Posterior vena cava (tissue), 2 donors: ENCODE measurements around the gene PGA4. TPM values are rescaled to one million over a fixed set of nuclear protein-coding genes. Genes with fewer than 3 reads are reported as not detected.
A peak's percentile ranks its signal among the peaks of the same experiment; 100 is the strongest.
"Not testable (repeated sequence)": the region's sequence is repeated elsewhere in the genome, so short reads cannot be mapped to it uniquely, and the experiment has no call there.

Experiments
- DNase-seq: peaks from one replicate; pipeline ENCODE4 v3.0.0-alpha.2; 2020; ENCODE audit warnings: low spot score
- intact Hi-C, 2 donors: fragments of 100-400 bp; cut with DNase I; formaldehyde crosslinking; loops; one replicate each; pipeline versions ENCODE4 v1.14.1 to v1.14.2; 2022 to 2023
- long read RNA-seq, 2 donors: library from polyadenylated mRNA; unstranded; transcript quantifications; one replicate each; pipeline ENCODE4 v2.0.0, GENCODE V29; 2020 to 2021
- total RNA-seq, 2 donors: library from RNA; stranded (reverse); fragmentation: NEBNext Ultra II Directional; extraction: Animal tissue kit (Norgen Biotek cat#: 25700); gene quantifications; one replicate each; pipeline ENCODE4 v1.2.1, GENCODE V29; 2021
- donor health status: DM: yes; HTN: yes; CAD: no.
- donor health status: DM: yes; HTN: yes; CAD: no.

The PGA4 gene
- 1 to 10 TPM; 1.1 to 3.7 TPM for total RNA-seq
- long read RNA-seq, donor 1, result 0 reads
- long read RNA-seq, donor 2, partial matches to known transcripts, result 5 of 5 reads
- long read RNA-seq, donor 2, other reads (novel, unspliced or antisense), result 0 of 5 reads

GRCh38 chr11:61222047-61222446, at the start of gene PGA4:
TSS of gene PGA4 (plus strand) at chr11:61222347. CDS start at chr11:61222401, 54 bp downstream.
- intact Hi-C loops, DNase-seq: not testable (repeated sequence)

GRCh38 chr11:61172356-61172755, 49.8 kb upstream of the PGA4 start:
- no peak for DNase-seq
- intact Hi-C loops, result no loop called here

GRCh38 chr11:61172888-61173287, 49.3 kb upstream of the PGA4 start:
- intact Hi-C loops, result no loop called here
- no peak for DNase-seq

GRCh38 chr11:61173456-61173855, 48.7 kb upstream of the PGA4 start:
- no peak for DNase-seq
- intact Hi-C loops, result no loop called here

GRCh38 chr11:61174273-61174672, 47.9 kb upstream of the PGA4 start:
- DNase-seq, result no peak
- intact Hi-C loops, result no loop called here

GRCh38 chr11:61174949-61175348, 47.2 kb upstream of the PGA4 start:
- intact Hi-C loops, result no loop called here
- no peak for DNase-seq

- intact Hi-C loops, result no loop called here
- DNase-seq, result no peak
These were observed 45.7 kb upstream of the PGA4 start for GRCh38 chr11:61176446-61176845.

GRCh38 chr11:61180205-61180604, 41.9 kb upstream of the PGA4 start:
- DNase-seq, intact Hi-C loops: not testable (repeated sequence)

GRCh38 chr11:61181489-61181888, 40.7 kb upstream of the PGA4 start:
- DNase-seq, result no peak
- intact Hi-C loops, result no loop called here

GRCh38 chr11:61183645-61184044, 38.5 kb upstream of the PGA4 start:
- intact Hi-C loops, result no loop called here
- DNase-seq, result no peak

- intact Hi-C loops, result loop anchor here in 1 of 2 donors (5.0 kb wide), 1 partner anchor 59 kb away; no protein-coding TSS in a partner anchor
- DNase-seq, result no peak
These were observed 35.6 kb upstream of the PGA4 start for GRCh38 chr11:61186504-61186903.

GRCh38 chr11:61187505-61188130, 34.5 kb upstream of the PGA4 start:
- DNase-seq, result peak; percentile 85
- intact Hi-C loops, result loop anchor here in 1 of 2 donors (5.0 kb wide), 1 partner anchor 60 kb away; no protein-coding TSS in a partner anchor

GRCh38 chr11:61189933-61190332, 32.2 kb upstream of the PGA4 start:
- DNase-seq, result no peak
- intact Hi-C loops, result loop anchor here in 1 of 2 donors (5.0 kb wide), 2 partner anchors 63 to 368 kb away; no protein-coding TSS in a partner anchor

GRCh38 chr11:61193596-61193995, 28.6 kb upstream of the PGA4 start:
- DNase-seq, result no peak
- intact Hi-C loops, result loop anchor here in 1 of 2 donors (5.0 kb wide), 1 partner anchor 371 kb away; no protein-coding TSS in a partner anchor

GRCh38 chr11:61194169-61194671, 27.9 kb upstream of the PGA4 start:
- DNase-seq, result no peak
- intact Hi-C loops, result loop anchor here in 1 of 2 donors (5.0 kb wide), 1 partner anchor 372 kb away; no protein-coding TSS in a partner anchor

GRCh38 chr11:61194981-61195695, 27.0 kb upstream of the PGA4 start:
- no peak for DNase-seq
- intact Hi-C loops, result loop anchor here in 1 of 2 donors (5.0 kb wide), 1 partner anchor 373 kb away; no protein-coding TSS in a partner anchor

GRCh38 chr11:61195719-61196118, 26.4 kb upstream of the PGA4 start:
- no peak for DNase-seq
- intact Hi-C loops, result no loop called here

GRCh38 chr11:61198361-61198760, 23.8 kb upstream of the PGA4 start:
- intact Hi-C loops, result no loop called here
- DNase-seq, result no peak

GRCh38 chr11:61198948-61199523, 23.1 kb upstream of the PGA4 start:
- intact Hi-C loops, result no loop called here
- DNase-seq, result no peak

GRCh38 chr11:61201476-61201875, 20.7 kb upstream of the PGA4 start:
- no peak for DNase-seq
- intact Hi-C loops, result no loop called here
